GM23338 (cell line): ENCODE measurements around the gene NXPE2. TPM values are rescaled to one million over a fixed set of nuclear protein-coding genes. Genes with fewer than 3 reads are reported as not detected.
A peak's percentile ranks its signal among the peaks of the same experiment; 100 is the strongest.

Experiments
- ATAC-seq: fragments of 200-7000 bp; cut with Tn5 transposase; 3 replicates; pipeline ENCODE4 v1.9.1; 2020
- DNase-seq: peaks from one replicate; pipeline ENCODE4 v3.0.0-alpha.2; 2015; ENCODE audit warnings: low spot score
- H2AFZ ChIP-seq: fragments of 200-600 bp; sonication (generic); 2 replicates; pipeline ENCODE4 v1.8.0; 2016; ENCODE audit warnings: antibody characterized with exemption, mild to moderate bottlenecking, moderate library complexity
- H3F3A ChIP-seq: fragments of 200-600 bp; sonication (generic); replicated peaks from 2 replicates; pipeline ENCODE4 v1.8.0; 2017; ENCODE audit warnings: antibody characterized with exemption, mixed run types, low read depth
- H3K27ac ChIP-seq: fragments of 200-600 bp; sonication (generic); 2 replicates; pipeline ENCODE4 v1.6.1; 2016; ENCODE audit warnings: low read depth
- H3K27me3 ChIP-seq: fragments of 200-600 bp; sonication (generic); 2 replicates; pipeline ENCODE4 v1.8.0; 2016; ENCODE audit warnings: mild to moderate bottlenecking, mixed run types, moderate library complexity; ENCODE audit not compliant: insufficient read depth
- H3K36me3 ChIP-seq: fragments of 200-600 bp; sonication (generic); 2 replicates; pipeline ENCODE4 v1.8.0; 2016; ENCODE audit warnings: mild to moderate bottlenecking; ENCODE audit not compliant: insufficient read depth
- H3K4me1 ChIP-seq: fragments of 200-600 bp; sonication (generic); 2 replicates; pipeline ENCODE4 v1.8.0; 2016; ENCODE audit warnings: mild to moderate bottlenecking, moderate library complexity; ENCODE audit not compliant: insufficient read depth
- H3K4me2 ChIP-seq: fragments of 200-600 bp; sonication (generic); 2 replicates; pipeline ENCODE4 v1.7.1; 2017; ENCODE audit warnings: mixed run types
- H3K4me3 ChIP-seq: fragments of 200-600 bp; sonication (generic); 2 replicates; pipeline ENCODE4 v1.6.1; 2016; ENCODE audit warnings: mixed run types
- H3K79me2 ChIP-seq: fragments of 200-600 bp; sonication (generic); replicated peaks from 2 replicates; pipeline ENCODE4 v1.8.0; 2017; ENCODE audit warnings: mild to moderate bottlenecking; ENCODE audit not compliant: insufficient read depth
- H3K9me2 ChIP-seq: fragments of 200-600 bp; sonication (generic); 2 replicates; pipeline ENCODE4 v1.8.0; 2017; ENCODE audit not compliant: insufficient read depth
- H4K20me1 ChIP-seq: fragments of 200-600 bp; sonication (generic); replicated peaks from 2 replicates; pipeline ENCODE4 v1.8.0; 2017; ENCODE audit warnings: mild to moderate bottlenecking; ENCODE audit not compliant: insufficient read depth
- H3K27ac Mint-ChIP-seq: 2 replicates; pipeline ENCODE4 v1.8.0; 2020; ENCODE audit warnings: inconsistent platforms, mild to moderate bottlenecking, moderate library complexity, mixed read lengths
- H3K27me3 Mint-ChIP-seq: 3 replicates; pipeline ENCODE4 v1.8.0; 2022; ENCODE audit warnings: low read depth, mild to moderate bottlenecking, moderate library complexity, mixed read lengths, inconsistent platforms; ENCODE audit not compliant: insufficient read depth, poor library complexity
- H3K36me3 Mint-ChIP-seq: 3 replicates; pipeline ENCODE4 v1.8.0; 2021; ENCODE audit warnings: low read depth, mild to moderate bottlenecking, inconsistent platforms, moderate library complexity, mixed read lengths
- H3K4me1 Mint-ChIP-seq: 3 replicates; pipeline ENCODE4 v1.8.0; 2020; ENCODE audit warnings: mild to moderate bottlenecking, inconsistent platforms, mixed read lengths
- H3K4me3 Mint-ChIP-seq: 3 replicates; pipeline ENCODE4 v1.8.0; 2021; ENCODE audit warnings: moderate library complexity, mild to moderate bottlenecking, inconsistent platforms, mixed read lengths
- H3K9me3 Mint-ChIP-seq: 3 replicates; pipeline ENCODE4 v1.8.0; 2020; ENCODE audit warnings: moderate library complexity, mild to moderate bottlenecking, inconsistent platforms, mixed read lengths
- CTCF ChIP-seq, 2 experiments: fragments of 200-600 bp in 1 of 2; sonication (generic) in 1 of 2; conservative IDR thresholded peaks; 2 replicates each; pipeline versions ENCODE4 v1.5.1 to v1.6.1; 2016 to 2017; ENCODE audit warnings: antibody characterized with exemption in 2 of 2, low read depth in 2 of 2, mild to moderate bottlenecking in 2 of 2, moderate library complexity in 1 of 2
- EZH2phosphoT487 ChIP-seq: fragments of 200-600 bp; sonication (generic); IDR thresholded peaks from one replicate; pipeline ENCODE4 v1.8.1; 2018; ENCODE audit warnings: antibody characterized with exemption; ENCODE audit not compliant: unreplicated experiment
- REST ChIP-seq: IDR thresholded peaks from one replicate; pipeline ENCODE4 v1.6.1; 2018; ENCODE audit warnings: antibody characterized with exemption; ENCODE audit not compliant: unreplicated experiment
- STAT1 ChIP-seq: IDR thresholded peaks from one replicate; pipeline ENCODE4 v1.6.1; 2016; ENCODE audit warnings: antibody characterized with exemption; ENCODE audit not compliant: unreplicated experiment
- ZNF114 ChIP-seq: fragments of 250-450 bp; sonication (Bioruptor Pico); IDR thresholded peaks from 2 replicates; pipeline ENCODE4 v1.5.0; 2020; ENCODE audit warnings: mild to moderate bottlenecking, moderate library complexity
- ZNF331 ChIP-seq: fragments of 250-450 bp; sonication (Bioruptor Pico); IDR thresholded peaks from 2 replicates; pipeline ENCODE4 v1.5.0; 2020; ENCODE audit warnings: low read depth, mild to moderate bottlenecking, moderate library complexity
- ZNF462 ChIP-seq: fragments of 250-450 bp; sonication (Bioruptor Pico); IDR thresholded peaks from 2 replicates; pipeline ENCODE4 v1.5.0; 2020; ENCODE audit warnings: mild to moderate bottlenecking, moderate library complexity
- polyA plus RNA-seq: library from polyadenylated mRNA; unstranded; fragments of >200 nt; fragmentation: Nextera tagmentation; extraction: Ambion mirVana; gene quantifications from 2 replicates; pipeline ENCODE4 v1.2.1, GENCODE V29; 2016
- total RNA-seq: library from RNA; depleted of rRNA; stranded (reverse); fragments of >200 nt; shearing (Covaris generic); gene quantifications from 2 replicates; pipeline ENCODE4 v1.2.3, GENCODE V29; 2014

The NXPE2 gene
- total and polyA plus RNA-seq, 2 experiments from 2014 or later, result 0.10 TPM; not detected in 1

- Histone ChIP-seq H3K4me2 (no peak overlapping the region), H3K9me2 (no peaks in the 10 kb centered on the region; the same call in 1 of the 2 replicates), H3K36me3 (no peaks in the 10 kb centered on the region), H4K20me1 (no peaks in the 10 kb centered on the region), H3K79me2 (no peaks in the 10 kb centered on the region), H3K4me1 (no peaks in the 10 kb centered on the region), H3F3A (no peaks in the 10 kb centered on the region), H2AFZ (no peak overlapping the region), H3K27me3 (no peaks in the 10 kb centered on the region), H3K27ac (no peak overlapping the region), H3K4me3 (no peak overlapping the region)
- ATAC-seq, result peak; percentile 55
- Mint-ChIP-seq H3K9me3 (peaks cover 2% of the 10 kb centered on the region; the same call in 1 of the 3 replicates), H3K27me3 (no peaks in the 10 kb centered on the region), H3K27ac (no peak overlapping the region), H3K4me1 (peaks cover 9% of the 10 kb centered on the region), H3K4me3 (no peak overlapping the region), H3K36me3 (no peaks in the 10 kb centered on the region)
- TF ChIP-seq STAT1 (no peak), CTCF (conservative IDR thresholded peaks at IDR 0.05; ENCODE audit: low read depth in 2 of 2) (peak; percentile 85 to 88)
- DNase-seq, result peak; percentile 75
These were observed 60.6 kb downstream of the NXPE2 start for GRCh38 chr11:114738954-114739353.

GRCh38 chr11:114745150-114745671, 66.9 kb downstream of the NXPE2 start:
- Histone ChIP-seq H3K79me2 (no peaks in the 10 kb centered on the region), H3K27me3 (no peaks in the 10 kb centered on the region), H3K4me1 (no peaks in the 10 kb centered on the region), H3K4me2 (no peak overlapping the region), H3K9me2 (no peaks in the 10 kb centered on the region; the same call in 1 of the 2 replicates), H3K4me3 (no peak overlapping the region), H2AFZ (0 out of 2 replicates have a peak overlapping the region, but pooled peaks have one; percentile 28), H3F3A (no peaks in the 10 kb centered on the region), H4K20me1 (no peaks in the 10 kb centered on the region), H3K36me3 (no peaks in the 10 kb centered on the region), H3K27ac (no peak overlapping the region)
- no peak for TF ChIP-seq ZNF331 (CRISPR knock-in tag)
- TF ChIP-seq REST, result no peak
- no peak for TF ChIP-seq EZH2phosphoT487
- no peak for TF ChIP-seq ZNF462
- no peak for TF ChIP-seq ZNF114 (CRISPR knock-in tag)
- H3K9me3 Mint-ChIP-seq, result peaks cover 2% of the 10 kb centered on the region; the same call in 1 of the 3 replicates
- no peaks in the 10 kb centered on the region for H3K27me3 Mint-ChIP-seq
- H3K4me1 Mint-ChIP-seq, result no peaks in the 10 kb centered on the region; the same call in 2 of the 3 replicates
- no peak overlapping the region for H3K27ac Mint-ChIP-seq
- no peaks in the 10 kb centered on the region for H3K36me3 Mint-ChIP-seq
- H3K4me3 Mint-ChIP-seq, result no peak overlapping the region
- ATAC-seq, result no peak
- DNase-seq, result no peak
